Smooth muscle cell (in vitro differentiated cells): ENCODE measurements around the gene AKIRIN1. TPM values are rescaled to one million over a fixed set of nuclear protein-coding genes. Genes with fewer than 3 reads are reported as not detected.
"Not testable (repeated sequence)": the region's sequence is repeated elsewhere in the genome, so short reads cannot be mapped to it uniquely, and the experiment has no call there.

Source experiments
- DNase-seq: peaks from one replicate; lab custom pipeline; 2025; ENCODE audit not compliant: unreplicated experiment; lab: John Stamatoyannopoulos, UW
- H2AFZ ChIP-seq: fragments of 200-600 bp; sonication (generic); 2 replicates; pipeline ENCODE4 v1.6.0; 2016; ENCODE audit warnings: antibody characterized with exemption, low read depth, mild to moderate bottlenecking
- H3F3A ChIP-seq: fragments of 200-600 bp; sonication (generic); 2 replicates; pipeline ENCODE4 v1.6.0; 2017; ENCODE audit warnings: antibody characterized with exemption, low read depth
- H3K27ac ChIP-seq: fragments of 200-600 bp; sonication (generic); 2 replicates; pipeline ENCODE4 v1.5.1; 2016; ENCODE audit warnings: low read depth, mild to moderate bottlenecking
- H3K27me3 ChIP-seq: fragments of 200-600 bp; sonication (generic); 2 replicates; pipeline ENCODE4 v1.6.1; 2016; ENCODE audit warnings: low read depth, mild to moderate bottlenecking
- H3K36me3 ChIP-seq: fragments of 200-600 bp; sonication (generic); 2 replicates; pipeline ENCODE4 v1.5.1; 2016; ENCODE audit warnings: low read depth
- H3K4me1 ChIP-seq: fragments of 200-600 bp; sonication (generic); 2 replicates; pipeline ENCODE4 v1.5.1; 2016; ENCODE audit warnings: low read depth
- H3K4me2 ChIP-seq: fragments of 200-600 bp; sonication (generic); 2 replicates; pipeline ENCODE4 v1.6.0; 2016; ENCODE audit warnings: mild to moderate bottlenecking
- H3K4me3 ChIP-seq: fragments of 200-600 bp; sonication (generic); 2 replicates; pipeline ENCODE4 v1.5.1; 2016; ENCODE audit warnings: mild to moderate bottlenecking
- H3K79me2 ChIP-seq: fragments of 200-600 bp; sonication (generic); 2 replicates; pipeline ENCODE4 v1.6.0; 2016; ENCODE audit warnings: low read depth, mild to moderate bottlenecking
- H3K9ac ChIP-seq: fragments of 200-600 bp; sonication (generic); 2 replicates; pipeline ENCODE4 v1.6.0; 2016; ENCODE audit warnings: low read depth
- H3K9me3 ChIP-seq: fragments of 200-600 bp; sonication (generic); replicated peaks from 2 replicates; pipeline ENCODE4 v1.5.1; 2016; ENCODE audit warnings: low read depth
- H4K20me1 ChIP-seq: fragments of 200-600 bp; sonication (generic); 2 replicates; pipeline ENCODE4 v1.6.0; 2016; ENCODE audit warnings: low read depth
- WGBS: methylation state at CpG from one replicate; pipeline ENCODE4 v1.1.7; 2016; ENCODE audit warnings: low lambda C conversion rate; 5-methylcytosine and 5-hydroxymethylcytosine counted together
- polyA plus RNA-seq: library from polyadenylated mRNA; unstranded; fragments of >200 nt; fragmentation: Nextera tagmentation; extraction: Ambion mirVana; gene quantifications from 2 replicates; pipeline ENCODE4 v1.2.1, GENCODE V29; 2016
- total RNA-seq: library from RNA; depleted of rRNA; stranded (reverse); fragments of >200 nt; gene quantifications from 2 replicates; pipeline ENCODE4 v1.2.3, GENCODE V29; 2014
- TF ChIP-seq, protein P1 (sequence below): fragments of 200-600 bp; sonication (generic); IDR thresholded peaks from 2 replicates; pipeline ENCODE4 v1.5.1; 2017; ENCODE audit warnings: borderline replicate concordance, mild to moderate bottlenecking, antibody characterized with exemption; ENCODE audit not compliant: insufficient read depth, poor library complexity, severe bottlenecking

Gene AKIRIN1
- total and polyA plus RNA-seq, 2 experiments from 2014 or later = 64.5 to 68.6 TPM

DNA sequence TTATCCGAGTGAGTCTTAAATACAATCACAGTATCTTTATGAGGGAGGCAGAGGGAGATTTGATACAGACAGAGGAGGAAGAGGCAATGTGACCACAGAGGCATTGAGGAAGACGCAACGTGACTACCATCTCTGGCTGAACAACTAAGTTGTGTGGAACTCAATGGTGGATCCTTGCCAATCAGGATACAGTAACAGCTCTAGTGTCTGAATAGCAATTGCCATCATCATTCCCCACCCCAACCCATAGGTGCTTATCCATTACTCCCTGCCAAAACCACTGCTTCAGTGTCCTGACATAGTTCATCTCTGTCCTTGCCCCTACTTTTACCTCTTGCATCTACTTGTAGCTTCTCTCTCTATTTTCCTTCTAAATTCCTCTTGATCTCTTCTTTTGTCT is 29.0 kb upstream of the AKIRIN1 start:
- Histone ChIP-seq H4K20me1 (no peaks in the 10 kb centered on the region), H2AFZ (no peak overlapping the region), H3F3A (no peaks in the 10 kb centered on the region), H3K9ac (no peak overlapping the region), H3K27me3 (no peaks in the 10 kb centered on the region), H3K36me3 (no peaks in the 10 kb centered on the region), H3K27ac (no peak overlapping the region), H3K4me3 (no peak overlapping the region), H3K4me1 (no peaks in the 10 kb centered on the region), H3K4me2 (no peak overlapping the region), H3K9me3 (no peaks in the 10 kb centered on the region), H3K79me2 (no peaks in the 10 kb centered on the region)
- 72% methylated on average over 3 of the region's 3 CpGs for WGBS
- no peak for DNase-seq
- TF ChIP-seq, protein P1, sequence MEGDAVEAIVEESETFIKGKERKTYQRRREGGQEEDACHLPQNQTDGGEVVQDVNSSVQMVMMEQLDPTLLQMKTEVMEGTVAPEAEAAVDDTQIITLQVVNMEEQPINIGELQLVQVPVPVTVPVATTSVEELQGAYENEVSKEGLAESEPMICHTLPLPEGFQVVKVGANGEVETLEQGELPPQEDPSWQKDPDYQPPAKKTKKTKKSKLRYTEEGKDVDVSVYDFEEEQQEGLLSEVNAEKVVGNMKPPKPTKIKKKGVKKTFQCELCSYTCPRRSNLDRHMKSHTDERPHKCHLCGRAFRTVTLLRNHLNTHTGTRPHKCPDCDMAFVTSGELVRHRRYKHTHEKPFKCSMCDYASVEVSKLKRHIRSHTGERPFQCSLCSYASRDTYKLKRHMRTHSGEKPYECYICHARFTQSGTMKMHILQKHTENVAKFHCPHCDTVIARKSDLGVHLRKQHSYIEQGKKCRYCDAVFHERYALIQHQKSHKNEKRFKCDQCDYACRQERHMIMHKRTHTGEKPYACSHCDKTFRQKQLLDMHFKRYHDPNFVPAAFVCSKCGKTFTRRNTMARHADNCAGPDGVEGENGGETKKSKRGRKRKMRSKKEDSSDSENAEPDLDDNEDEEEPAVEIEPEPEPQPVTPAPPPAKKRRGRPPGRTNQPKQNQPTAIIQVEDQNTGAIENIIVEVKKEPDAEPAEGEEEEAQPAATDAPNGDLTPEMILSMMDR = no peak

DNA sequence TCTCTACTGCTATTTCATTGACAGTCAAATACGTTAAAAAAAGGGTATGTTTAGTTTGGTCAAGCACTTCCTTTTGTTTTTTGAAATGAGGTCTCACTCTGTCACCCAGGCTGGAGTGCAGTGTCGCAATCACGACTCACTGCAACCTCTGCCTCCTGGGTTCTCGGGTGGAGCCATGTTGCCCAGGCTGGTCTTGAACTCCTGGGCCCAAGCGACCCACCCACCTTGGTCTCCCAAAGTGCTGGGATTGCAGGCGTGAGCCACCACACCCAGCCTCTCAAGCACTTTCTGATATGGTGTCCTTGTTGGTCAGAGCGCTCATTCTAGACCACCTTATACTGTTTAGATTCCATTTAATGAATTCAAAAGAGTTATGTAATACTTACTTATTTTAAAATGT is 28.5 kb upstream of the AKIRIN1 start:
- Histone ChIP-seq H3K4me1 (no peaks in the 10 kb centered on the region), H4K20me1 (no peaks in the 10 kb centered on the region), H3K4me2 (no peak overlapping the region), H3K27ac (no peak overlapping the region), H3K36me3 (no peaks in the 10 kb centered on the region), H3K9me3 (no peaks in the 10 kb centered on the region), H3F3A (no peaks in the 10 kb centered on the region), H3K4me3 (no peak overlapping the region), H2AFZ (no peak overlapping the region), H3K27me3 (no peaks in the 10 kb centered on the region), H3K9ac (no peak overlapping the region), H3K79me2 (no peaks in the 10 kb centered on the region)
- no peak for DNase-seq
- TF ChIP-seq, protein P1 = no peak
- 85% methylated on average over 7 of the region's 7 CpGs for WGBS

DNA sequence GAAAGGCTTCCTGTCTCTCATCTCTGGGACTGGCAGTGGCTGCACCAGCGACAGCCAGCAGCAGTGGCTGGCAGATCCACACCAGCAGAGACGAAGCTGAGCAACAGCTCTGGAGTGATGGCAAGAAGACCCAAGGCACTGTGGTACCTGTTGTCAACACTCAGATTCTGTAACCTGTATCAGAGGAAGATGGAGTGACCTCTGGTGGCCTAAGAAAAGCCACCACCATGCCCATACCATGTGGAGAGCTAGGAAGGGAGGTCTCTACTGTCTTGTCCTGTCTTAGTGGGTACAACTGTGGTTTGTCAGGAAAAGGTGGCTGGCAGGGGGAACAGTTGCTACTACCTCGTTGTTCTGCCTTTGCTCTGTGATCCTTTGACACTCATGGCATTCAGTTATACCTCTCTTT is 26.9 kb upstream of the AKIRIN1 start:
- H3K9me3 ChIP-seq = no peaks in the 10 kb centered on the region
- H2AFZ ChIP-seq = no peak overlapping the region
- no peaks in the 10 kb centered on the region for H3K36me3 ChIP-seq
- WGBS = 85% methylated on average over 3 of the region's 3 CpGs
- no peaks in the 10 kb centered on the region for H3K79me2 ChIP-seq
- H3K4me2 ChIP-seq = no peak overlapping the region
- H3K27me3 ChIP-seq = no peaks in the 10 kb centered on the region
- TF ChIP-seq, protein P1 = no peak
- H3K27ac ChIP-seq = no peak overlapping the region
- no peaks in the 10 kb centered on the region for H3K4me1 ChIP-seq
- no peak overlapping the region for H3K4me3 ChIP-seq
- no peaks in the 10 kb centered on the region for H4K20me1 ChIP-seq
- no peak for DNase-seq
- H3F3A ChIP-seq = no peaks in the 10 kb centered on the region
- no peak overlapping the region for H3K9ac ChIP-seq

GRCh38 chr1:38973145-38973544 is 17.9 kb upstream of the AKIRIN1 start:
- not testable (repeated sequence) for H3K79me2 ChIP-seq, H3K9ac ChIP-seq
- WGBS = 70% methylated on average over 6 of the region's 6 CpGs

More at GRCh38 chr1:38973145-38973544, 17.9 kb upstream of the AKIRIN1 start:
- H3F3A ChIP-seq, H3K4me3 ChIP-seq, H3K27me3 ChIP-seq, H3K9me3 ChIP-seq, H3K4me1 ChIP-seq, H3K27ac ChIP-seq, DNase-seq, H2AFZ ChIP-seq, H4K20me1 ChIP-seq, H3K36me3 ChIP-seq, H3K4me2 ChIP-seq: not testable (repeated sequence)
